Upper lobe of left lung (tissue), 4 donors: Measurements from ENCODE around the gene AKAP8L.

Experiments
- CTCF ChIP-seq, 6 experiments: fragments of 450-650 bp in 4 of 6; fragments of 200-600 bp in 2 of 6; sonication (generic) in 2 of 6; IDR thresholded peaks; one replicate each; pipeline ENCODE4 v1.5.1; 2016 to 2019; ENCODE audit warnings: antibody characterized with exemption in 6 of 6
- EP300 ChIP-seq, 4 donors: sonication (generic); formaldehyde crosslinking; IDR thresholded peaks; one replicate each; pipeline ENCODE4 v1.5.1; 2017; ENCODE audit warnings: antibody characterized with exemption in 4 of 4, control low read depth in 2 of 4
- POLR2A ChIP-seq, 4 donors: fragments of 450-650 bp; IDR thresholded peaks; one replicate each; pipeline ENCODE4 v1.5.1; 2016 to 2017; ENCODE audit warnings: antibody characterized with exemption in 4 of 4, mild to moderate bottlenecking in 2 of 4

GRCh38 chr19:15403151-15403531, 15.6 kb downstream of the AKAP8L start:
- TF ChIP-seq CTCF (IDR thresholded peaks at IDR 0.05) (no peak), POLR2A (IDR thresholded peaks at IDR 0.05) (no peak), EP300 (IDR thresholded peaks at IDR 0.05) (no peak)
